ENCODE results near the gene SLC16A12.
"Not testable (repeated sequence)": the region's sequence is repeated elsewhere in the genome, so short reads cannot be mapped to it uniquely, and the experiment has no call there.

Gene SLC16A12

GRCh38 chr10:89547853-89548513 lies 12.6 kb upstream of the SLC16A12 start:
- H3K27ac ChIP-seq: no peak overlapping the region
- no peak for TF ChIP-seq CTCF (conservative IDR thresholded peaks at IDR 0.05)
- TF ChIP-seq ZFX (IDR thresholded peaks at IDR 0.05): no peak

- not testable (repeated sequence) for H3K27ac ChIP-seq
Observed at GRCh38 chr10:89546651-89547050, 11.3 kb upstream of the SLC16A12 start.

- H3K27ac ChIP-seq: no peak overlapping the region
- TF ChIP-seq ZFX (IDR thresholded peaks at IDR 0.05): no peak
- TF ChIP-seq CTCF (conservative IDR thresholded peaks at IDR 0.05): no peak
Observed at GRCh38 chr10:89543841-89544240, 8.4 kb upstream of the SLC16A12 start.

- H3K27ac ChIP-seq: no peak overlapping the region
- TF ChIP-seq ZFX (IDR thresholded peaks at IDR 0.05) (no peak), CTCF (conservative IDR thresholded peaks at IDR 0.05) (no peak)
Observed at GRCh38 chr10:89540420-89540949, 5.1 kb upstream of the SLC16A12 start.

- TF ChIP-seq CTCF (conservative IDR thresholded peaks at IDR 0.05) (no peak), ZFX (IDR thresholded peaks at IDR 0.05) (no peak)
Observed at GRCh38 chr10:89537364-89537763, 2.0 kb upstream of the SLC16A12 start.

GRCh38 chr10:89536013-89536354 lies 590 bp upstream of the SLC16A12 start:
- TF ChIP-seq CTCF (conservative IDR thresholded peaks at IDR 0.05) (no peak), ZFX (IDR thresholded peaks at IDR 0.05) (no peak)
- H3K27ac ChIP-seq: no peak overlapping the region

More at GRCh38 chr10:89537364-89537763, 2.0 kb upstream of the SLC16A12 start:
- H3K27ac ChIP-seq: no peak overlapping the region

GRCh38 chr10:89534826-89535166 lies 598 bp downstream of the SLC16A12 start:
- no peak for TF ChIP-seq CTCF (conservative IDR thresholded peaks at IDR 0.05)
- no peak for TF ChIP-seq ZFX (IDR thresholded peaks at IDR 0.05)
- H3K27ac ChIP-seq: no peak overlapping the region

- H3K27ac ChIP-seq: no peak overlapping the region
- TF ChIP-seq CTCF (conservative IDR thresholded peaks at IDR 0.05) (no peak), ZFX (IDR thresholded peaks at IDR 0.05) (no peak)
Observed at GRCh38 chr10:89532476-89532875, 2.9 kb downstream of the SLC16A12 start.

Data from C4-2B (cell line).